GM19467 (cell line): ENCODE results near the gene EXTL2.
"Not testable (repeated sequence)": the region's sequence is repeated elsewhere in the genome, so short reads cannot be mapped to it uniquely, and the experiment has no call there.

Experiments used
- ATAC-seq: cut with Tn5 transposase; IDR thresholded peaks from one replicate; pipeline ENCODE4 v1.9.1; 2021; ENCODE audit warnings: mild to moderate bottlenecking, moderate library complexity; ENCODE audit not compliant: unreplicated experiment

EXTL2 gene, protein sequence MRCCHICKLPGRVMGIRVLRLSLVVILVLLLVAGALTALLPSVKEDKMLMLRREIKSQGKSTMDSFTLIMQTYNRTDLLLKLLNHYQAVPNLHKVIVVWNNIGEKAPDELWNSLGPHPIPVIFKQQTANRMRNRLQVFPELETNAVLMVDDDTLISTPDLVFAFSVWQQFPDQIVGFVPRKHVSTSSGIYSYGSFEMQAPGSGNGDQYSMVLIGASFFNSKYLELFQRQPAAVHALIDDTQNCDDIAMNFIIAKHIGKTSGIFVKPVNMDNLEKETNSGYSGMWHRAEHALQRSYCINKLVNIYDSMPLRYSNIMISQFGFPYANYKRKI

DNA sequence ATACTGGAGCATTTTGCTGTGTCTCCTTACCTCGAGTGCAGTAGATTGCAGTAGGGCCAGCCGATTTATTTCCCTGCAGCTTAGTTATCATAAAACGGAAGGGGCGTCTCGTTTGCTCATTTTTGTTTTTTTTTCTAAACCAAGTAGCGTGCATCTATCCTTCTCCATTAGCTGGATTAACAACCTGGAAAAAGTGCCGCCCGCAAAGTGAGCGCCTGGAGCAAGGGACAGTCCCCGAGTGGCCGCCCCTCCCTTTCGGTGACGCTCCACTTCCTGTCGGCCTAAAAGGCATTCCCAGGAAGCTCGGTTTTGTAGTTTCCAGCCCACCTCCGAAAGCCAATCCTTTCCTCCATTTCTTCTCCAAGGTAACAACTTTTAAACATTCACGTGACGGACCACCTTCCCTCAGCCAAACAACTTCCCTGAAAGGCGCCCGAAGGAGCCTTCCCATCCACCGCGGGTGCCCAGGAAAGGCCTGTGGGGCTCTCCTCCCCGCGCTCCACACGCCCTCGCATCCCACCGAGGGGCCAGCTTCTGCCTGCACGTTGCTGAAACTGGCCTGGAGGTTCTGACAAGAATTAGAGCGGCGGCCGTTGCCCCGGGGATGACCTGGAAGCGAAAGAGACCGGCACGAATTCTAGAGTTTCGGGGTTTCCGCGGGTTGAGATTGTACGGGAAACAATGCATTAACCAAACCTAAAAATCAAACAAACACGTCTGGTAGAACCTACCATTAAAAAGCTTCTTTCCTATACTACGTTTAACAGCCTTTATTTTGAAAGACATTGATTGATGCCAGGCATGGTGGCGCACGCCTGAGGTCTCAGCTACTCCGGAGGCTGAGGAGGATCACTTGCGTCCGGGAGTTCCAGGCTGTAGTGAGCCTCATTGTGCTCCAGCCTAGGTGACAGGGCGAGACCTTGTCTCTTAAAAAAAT, at the start of gene EXTL2:
Gene EXTL2 (minus strand): TSS at position 240 of the 937 bp plus-strand sequence. CDS start 6,085 bp downstream, outside the sequence.
- peak; percentile 42 for ATAC-seq

GRCh38 chr1:100943533-100943932, 48.9 kb upstream of the EXTL2 start:
- no peak for ATAC-seq

GRCh38 chr1:100942304-100943046, 47.8 kb upstream of the EXTL2 start:
- ATAC-seq = no peak

- no peak for ATAC-seq
These were observed 47.1 kb upstream of the EXTL2 start for GRCh38 chr1:100941580-100942216.

DNA sequence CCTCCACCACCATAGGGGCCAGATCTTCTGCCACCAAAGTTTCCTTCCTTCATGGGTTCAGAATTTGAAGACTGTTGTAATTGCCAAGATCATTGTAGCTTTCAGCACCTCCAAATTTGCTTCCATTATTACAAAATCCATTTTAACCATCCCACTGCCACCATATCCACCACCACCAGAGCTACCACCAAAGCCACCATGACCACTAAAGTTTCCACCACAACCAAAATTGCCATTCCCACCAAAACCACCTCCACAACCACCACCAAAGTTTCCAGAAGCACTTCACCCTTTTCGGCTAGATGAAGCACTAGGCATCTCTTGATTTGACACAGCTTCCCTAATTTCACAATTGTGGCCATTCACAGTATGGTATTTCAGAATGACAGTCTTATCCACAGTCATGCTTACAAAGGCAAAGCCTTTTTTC, 46.5 kb upstream of the EXTL2 start:
- no peak for ATAC-seq

DNA sequence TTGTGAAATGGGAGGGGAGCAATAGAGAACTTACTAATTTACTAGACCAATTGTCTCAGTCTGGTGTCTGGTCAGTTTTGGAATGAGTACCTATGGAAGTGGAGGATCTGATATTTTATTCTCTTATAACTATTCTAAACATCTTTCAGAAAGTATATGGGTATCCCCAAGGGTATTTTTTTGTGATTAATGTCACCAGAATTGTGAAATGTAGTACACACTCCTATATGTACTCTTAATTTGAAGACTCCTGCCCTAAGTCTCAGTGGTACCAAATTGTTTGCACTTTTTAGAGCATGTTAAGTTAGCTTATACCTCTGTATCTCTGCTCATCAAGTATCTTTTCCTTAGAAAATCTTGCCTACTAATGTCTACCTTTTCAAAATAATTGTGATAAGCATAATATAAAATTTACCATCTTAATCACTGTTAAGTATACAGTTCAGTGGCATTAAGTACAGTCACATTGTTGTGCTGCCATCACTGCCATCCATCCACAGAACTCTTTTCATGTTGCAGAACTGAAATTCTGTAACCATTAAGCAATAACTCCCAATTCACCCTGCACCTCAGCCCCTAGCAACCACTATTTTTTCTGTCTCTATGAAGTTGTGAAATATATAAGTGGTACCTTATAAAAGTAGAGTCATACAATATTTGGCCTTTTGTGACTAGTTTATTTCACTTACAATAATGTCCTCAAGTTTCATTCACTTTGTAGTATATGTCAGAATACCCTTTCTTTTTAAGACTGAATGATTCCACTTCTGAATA, 41.7 kb upstream of the EXTL2 start:
- ATAC-seq = no peak

DNA sequence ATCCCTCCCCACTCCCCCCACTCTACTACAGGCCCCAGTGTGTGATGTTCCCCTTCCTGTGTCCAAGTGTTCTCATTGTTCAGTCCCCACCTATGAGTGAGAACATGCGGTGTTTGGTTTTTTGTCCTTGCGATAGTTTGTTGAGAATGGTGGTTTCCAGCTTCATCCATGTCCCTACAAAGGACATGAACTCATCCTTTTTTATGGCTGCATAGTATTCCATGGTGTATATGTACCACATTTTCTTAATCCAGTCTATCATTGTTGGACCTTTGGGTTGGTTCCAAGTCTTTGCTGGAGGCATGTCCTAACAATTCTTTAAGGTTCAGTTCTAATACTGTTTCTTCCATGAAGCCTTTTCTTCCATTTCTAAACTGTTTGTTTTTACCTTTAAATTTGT, 38.9 kb upstream of the EXTL2 start:
- not testable (repeated sequence) for ATAC-seq

DNA sequence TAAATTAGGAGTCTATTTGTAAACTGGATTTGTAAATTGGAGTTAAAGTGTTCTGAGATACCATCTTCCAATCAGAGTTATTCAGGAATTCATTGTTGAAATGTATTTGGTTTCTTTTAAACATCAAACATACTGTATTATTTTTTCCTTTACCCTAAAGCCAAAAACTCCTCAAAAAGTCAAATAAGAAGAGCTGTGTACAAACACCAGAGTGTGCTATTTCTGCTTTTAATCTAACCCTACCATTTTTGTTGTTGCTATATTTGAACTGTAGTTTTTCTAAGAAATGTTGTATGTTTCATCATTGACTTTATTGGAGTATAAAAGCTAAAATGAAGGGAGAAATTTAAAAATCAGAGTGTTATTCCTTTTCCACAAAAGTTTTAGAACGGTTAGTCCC, 37.1 kb upstream of the EXTL2 start:
- no peak for ATAC-seq

DNA sequence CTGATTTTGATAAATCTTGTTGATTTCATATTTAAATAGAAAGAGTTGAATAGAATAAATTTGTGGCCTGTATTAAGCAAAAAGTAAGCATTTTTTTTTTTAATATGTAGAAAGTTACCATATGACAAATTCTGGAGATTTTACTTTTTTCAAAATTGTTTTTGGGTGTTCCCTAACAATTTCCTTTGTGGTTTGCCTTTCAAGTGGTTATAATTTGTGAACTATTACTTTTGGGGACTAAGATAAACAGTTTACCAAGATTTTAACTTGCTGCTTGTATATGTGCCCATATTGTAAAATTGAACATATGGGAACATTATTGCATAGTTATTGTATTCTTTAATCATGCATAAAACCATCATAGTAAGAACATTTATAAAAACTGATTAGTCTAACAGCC, 35.9 kb upstream of the EXTL2 start:
- ATAC-seq = no peak

GRCh38 chr1:100928128-100928527, 33.5 kb upstream of the EXTL2 start:
- ATAC-seq = no peak

DNA sequence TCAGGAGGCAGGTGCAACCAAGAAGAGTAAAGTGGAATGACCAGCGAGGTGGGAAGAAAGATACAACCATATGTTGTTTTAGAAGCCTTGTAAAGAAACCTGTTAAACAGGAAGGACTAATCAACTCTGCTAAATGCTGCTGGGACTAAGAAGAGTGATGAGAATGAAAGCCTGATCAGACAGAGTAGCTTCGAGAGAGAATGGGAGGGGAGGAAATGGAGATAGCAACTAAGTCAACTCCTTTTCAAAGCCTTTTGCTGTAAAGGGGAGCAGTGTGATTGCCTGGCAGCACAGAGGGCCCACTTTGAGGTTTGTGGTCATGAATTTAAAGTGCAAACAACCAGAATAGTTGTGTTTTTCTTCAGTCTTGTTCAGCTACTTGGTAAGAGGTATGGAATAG, 32.6 kb upstream of the EXTL2 start:
- no peak for ATAC-seq

GRCh38 chr1:100926240-100926639, 31.6 kb upstream of the EXTL2 start:
- no peak for ATAC-seq

DNA sequence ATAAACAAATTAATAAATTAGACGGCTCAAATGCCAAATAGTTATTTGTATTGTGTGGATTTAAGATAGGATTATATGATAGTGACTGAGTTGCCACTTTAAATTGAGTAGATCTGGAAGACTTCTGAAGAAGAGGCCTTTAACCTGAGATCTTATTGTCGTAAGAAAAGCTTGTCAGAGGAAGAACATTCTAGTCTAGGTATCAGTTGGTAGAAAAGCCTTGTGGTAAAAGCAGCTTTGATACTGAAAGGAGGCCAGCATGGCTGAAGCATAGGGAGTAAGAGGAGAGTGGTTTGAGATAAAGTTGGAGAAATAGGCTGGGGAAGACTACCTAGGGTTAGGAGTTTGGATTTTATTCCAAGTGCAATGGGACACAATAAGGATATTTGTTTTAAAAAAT, 30.3 kb upstream of the EXTL2 start:
- no peak for ATAC-seq

GRCh38 chr1:100924212-100924611, 29.6 kb upstream of the EXTL2 start:
- no peak for ATAC-seq

- no peak for ATAC-seq
These were observed 26.6 kb upstream of the EXTL2 start for GRCh38 chr1:100921110-100921706.

DNA sequence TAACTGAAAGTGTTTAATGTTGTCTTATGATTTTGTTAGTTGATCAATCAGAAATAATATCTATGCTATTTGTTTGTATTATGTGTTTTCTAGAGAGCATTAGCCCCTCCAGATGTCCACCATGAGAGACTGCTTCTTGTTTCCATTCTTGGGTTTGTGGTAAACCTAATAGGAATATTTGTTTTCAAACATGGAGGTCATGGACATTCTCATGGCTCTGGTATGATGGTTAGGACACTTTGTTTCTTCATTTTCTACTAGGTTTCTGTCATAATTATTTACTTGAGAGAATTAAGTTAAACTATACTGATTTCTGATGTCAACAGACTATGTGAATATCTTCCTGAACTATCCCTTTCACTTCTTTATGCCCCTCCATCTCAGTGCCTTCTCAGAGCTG, 17.4 kb upstream of the EXTL2 start:
- no peak for ATAC-seq

- no peak for ATAC-seq
These were observed 14.4 kb upstream of the EXTL2 start for GRCh38 chr1:100909018-100909417.

DNA sequence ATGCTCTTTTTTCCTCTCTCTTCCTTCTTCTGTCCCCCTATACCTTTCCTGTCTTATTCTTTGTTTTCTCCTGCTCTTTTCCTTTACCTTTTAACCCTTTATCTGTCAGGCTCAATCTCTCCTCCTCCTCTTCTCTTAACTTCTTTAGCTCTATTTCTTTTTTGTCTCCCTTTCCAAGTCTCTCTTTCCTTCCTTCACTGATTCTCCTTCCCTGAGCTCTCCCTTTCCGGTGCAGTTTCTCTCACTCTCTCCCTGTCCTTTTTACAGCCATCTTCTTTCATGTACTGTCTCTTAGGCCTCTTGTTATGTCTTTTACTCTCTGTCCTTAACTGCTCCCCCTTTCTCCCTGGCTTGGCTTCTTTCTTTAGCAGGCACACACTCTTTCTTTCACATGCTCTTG, 13.2 kb upstream of the EXTL2 start:
- ATAC-seq = no peak

- ATAC-seq = no peak
These were observed 10.5 kb upstream of the EXTL2 start for GRCh38 chr1:100905181-100905580.

GRCh38 chr1:100904528-100904927, 9.9 kb upstream of the EXTL2 start:
- no peak for ATAC-seq
